OCI-LY7 (cell line): ENCODE results near the gene TCERG1L. TPM values are rescaled to one million over a fixed set of nuclear protein-coding genes. Genes with fewer than 3 reads are reported as not detected.

Source experiments
- BruUV-seq: library from RNA; stranded (reverse); fragments of 400-500 nt; replicated peaks from 2 replicates; lab custom pipeline; 2021; lab: Mats Ljungman, UMichigan
- CTCF ChIA-PET: fragments of 300-600 bp; sonication (Branson Sonifier 250); formaldehyde crosslinking; loops from one replicate; lab custom pipeline; 2022; ENCODE audit warnings: antibody characterized with exemption; ENCODE audit not compliant: unreplicated experiment; lab: Charles Lee
- POLR2A ChIA-PET: fragments of 300-600 bp; sonication (Branson Sonifier 250); formaldehyde crosslinking; loops from one replicate; lab custom pipeline; 2022; ENCODE audit warnings: antibody characterized with exemption; lab: Charles Lee
- DNase-seq: peaks from one replicate; pipeline ENCODE4 v3.0.0-alpha.2; 2015; ENCODE audit warnings: low spot score
- H2AFZ ChIP-seq: fragments of 200-600 bp; sonication (generic), shearing (Covaris generic); 2 replicates; pipeline ENCODE4 v1.6.1; 2014; ENCODE audit warnings: mild to moderate bottlenecking, antibody characterized with exemption, low read length, moderate library complexity
- H3K27ac ChIP-seq: fragments of 200-600 bp; sonication (generic); 2 replicates; pipeline ENCODE4 v1.5.1; 2014; ENCODE audit warnings: mixed run types, low read depth, mild to moderate bottlenecking, moderate library complexity, low read length, inconsistent platforms; ENCODE audit not compliant: poor library complexity, severe bottlenecking
- H3K36me3 ChIP-seq: fragments of 200-600 bp; sonication (generic); 2 replicates; pipeline ENCODE4 v1.6.1; 2014; ENCODE audit warnings: mild to moderate bottlenecking, antibody characterized with exemption, low read length, moderate library complexity, mixed read lengths; ENCODE audit not compliant: insufficient read depth
- H3K4me1 ChIP-seq: fragments of 200-600 bp; sonication (generic); 2 replicates; pipeline ENCODE4 v1.5.1; 2014; ENCODE audit warnings: mild to moderate bottlenecking, low read length; ENCODE audit not compliant: insufficient read depth, poor library complexity, severe bottlenecking
- H3K4me2 ChIP-seq: fragments of 200-600 bp; sonication (generic); 2 replicates; pipeline ENCODE4 v1.6.1; 2014; ENCODE audit warnings: mild to moderate bottlenecking, low read length
- H3K4me3 ChIP-seq: fragments of 200-600 bp; sonication (generic); 2 replicates; pipeline ENCODE4 v1.5.1; 2014; ENCODE audit warnings: mild to moderate bottlenecking, low read depth, low read length; ENCODE audit not compliant: poor library complexity, severe bottlenecking
- H3K79me2 ChIP-seq: fragments of 200-600 bp; sonication (generic); 2 replicates; pipeline ENCODE4 v1.6.1; 2016; ENCODE audit warnings: low read depth, mild to moderate bottlenecking, low read length, moderate library complexity, mixed read lengths; ENCODE audit not compliant: insufficient read depth
- H3K9me2 ChIP-seq: fragments of 200-600 bp; sonication (generic); 2 replicates; pipeline ENCODE4 v1.6.1; 2016; ENCODE audit warnings: mild to moderate bottlenecking, low read length, mixed read lengths; ENCODE audit not compliant: insufficient read depth
- H3K9me3 ChIP-seq: fragments of 200-600 bp; sonication (generic); 2 replicates; pipeline ENCODE4 v1.6.1; 2014; ENCODE audit warnings: mild to moderate bottlenecking, mixed run types, low read length, mixed read lengths
- H4K20me1 ChIP-seq: fragments of 200-600 bp; sonication (generic); 2 replicates; pipeline ENCODE4 v1.6.1; 2014; ENCODE audit warnings: mild to moderate bottlenecking, antibody characterized with exemption, low read length, moderate library complexity, mixed read lengths; ENCODE audit not compliant: insufficient read depth
- EZH2phosphoT487 ChIP-seq: fragments of 200-600 bp; sonication (generic); IDR thresholded peaks from 2 replicates; pipeline ENCODE4 v1.6.1; 2018; ENCODE audit warnings: low read depth, borderline replicate concordance, mild to moderate bottlenecking, mixed run types, antibody characterized with exemption, low read length, moderate library complexity, mixed read lengths
- intact Hi-C: fragments of 100-400 bp; cut with micrococcal nuclease; formaldehyde crosslinking; loops from one replicate; pipeline ENCODE4 v1.10.0; 2022; ENCODE audit not compliant: unreplicated experiment
- total RNA-seq, 2 experiments: library from RNA; depleted of rRNA in 1 of 2; stranded (reverse); fragments of >200 nt in 1 of 2; shearing (Covaris generic) in 1 of 2; gene quantifications; 2 replicates each; pipeline ENCODE4 v1.2.3, GENCODE V29; 2014 to 2022
- TF ChIP-seq, protein P1 (sequence below): fragments of 200-600 bp; sonication (generic); conservative IDR thresholded peaks from 2 replicates; pipeline ENCODE4 v1.5.1; 2014; ENCODE audit warnings: mild to moderate bottlenecking, antibody characterized with exemption, low read length, moderate library complexity, mixed read lengths

TCERG1L gene
- total RNA-seq, 2 experiments from 2014 or later: not detected

DNA sequence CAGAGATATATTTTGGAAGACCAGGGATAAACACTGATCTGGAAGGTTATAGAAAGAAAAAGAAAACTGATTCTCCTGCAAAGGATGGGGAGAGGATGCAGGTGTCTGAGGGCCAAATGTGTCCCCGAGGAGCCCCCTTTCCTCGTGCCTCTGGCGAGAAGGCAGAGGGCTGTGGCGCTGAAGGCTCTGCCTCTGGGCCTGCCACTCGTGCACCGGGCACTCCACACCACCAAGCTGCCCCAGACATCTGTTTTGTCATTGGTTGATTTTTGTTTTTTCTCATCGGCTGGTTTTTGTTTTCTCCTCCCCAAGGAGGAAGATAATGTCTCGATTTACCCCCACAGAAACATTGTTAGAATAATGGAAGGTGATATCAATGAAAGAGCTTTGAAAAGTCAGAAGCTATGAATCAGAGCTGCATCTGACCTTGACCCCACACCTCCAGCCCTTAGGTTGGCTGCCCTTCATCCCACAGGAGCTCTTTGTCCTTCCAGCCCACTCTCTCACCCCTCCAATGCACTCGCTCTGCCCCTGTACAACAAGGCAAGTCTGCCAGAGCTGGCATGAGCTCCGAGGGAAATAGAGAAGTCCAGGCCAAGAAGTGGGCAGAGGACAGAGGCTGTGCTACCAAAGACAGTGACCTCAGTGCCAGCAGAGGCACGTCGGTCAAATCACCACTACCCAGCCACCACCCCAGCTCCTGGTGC, 124.8 kb downstream of the TCERG1L start:
- no peak overlapping the region for H3K27ac ChIP-seq
- DNase-seq: no peak
- BruUV-seq: no TSS peak
- no peaks in the 10 kb centered on the region for H3K9me3 ChIP-seq
- intact Hi-C loops: no loop called here
- no peak overlapping the region for H3K4me2 ChIP-seq
- no peak for TF ChIP-seq EZH2phosphoT487
- TF ChIP-seq, protein P1, sequence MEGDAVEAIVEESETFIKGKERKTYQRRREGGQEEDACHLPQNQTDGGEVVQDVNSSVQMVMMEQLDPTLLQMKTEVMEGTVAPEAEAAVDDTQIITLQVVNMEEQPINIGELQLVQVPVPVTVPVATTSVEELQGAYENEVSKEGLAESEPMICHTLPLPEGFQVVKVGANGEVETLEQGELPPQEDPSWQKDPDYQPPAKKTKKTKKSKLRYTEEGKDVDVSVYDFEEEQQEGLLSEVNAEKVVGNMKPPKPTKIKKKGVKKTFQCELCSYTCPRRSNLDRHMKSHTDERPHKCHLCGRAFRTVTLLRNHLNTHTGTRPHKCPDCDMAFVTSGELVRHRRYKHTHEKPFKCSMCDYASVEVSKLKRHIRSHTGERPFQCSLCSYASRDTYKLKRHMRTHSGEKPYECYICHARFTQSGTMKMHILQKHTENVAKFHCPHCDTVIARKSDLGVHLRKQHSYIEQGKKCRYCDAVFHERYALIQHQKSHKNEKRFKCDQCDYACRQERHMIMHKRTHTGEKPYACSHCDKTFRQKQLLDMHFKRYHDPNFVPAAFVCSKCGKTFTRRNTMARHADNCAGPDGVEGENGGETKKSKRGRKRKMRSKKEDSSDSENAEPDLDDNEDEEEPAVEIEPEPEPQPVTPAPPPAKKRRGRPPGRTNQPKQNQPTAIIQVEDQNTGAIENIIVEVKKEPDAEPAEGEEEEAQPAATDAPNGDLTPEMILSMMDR: no peak
- H3K4me3 ChIP-seq: no peak overlapping the region
- H2AFZ ChIP-seq: no peak overlapping the region
- H3K9me2 ChIP-seq: no peaks in the 10 kb centered on the region
- no peaks in the 10 kb centered on the region for H3K4me1 ChIP-seq
- H3K79me2 ChIP-seq: no peaks in the 10 kb centered on the region
- ChIA-PET CTCF (no interaction called here), POLR2A (no interaction called here)
- H3K36me3 ChIP-seq: no peaks in the 10 kb centered on the region
- H4K20me1 ChIP-seq: no peaks in the 10 kb centered on the region

DNA sequence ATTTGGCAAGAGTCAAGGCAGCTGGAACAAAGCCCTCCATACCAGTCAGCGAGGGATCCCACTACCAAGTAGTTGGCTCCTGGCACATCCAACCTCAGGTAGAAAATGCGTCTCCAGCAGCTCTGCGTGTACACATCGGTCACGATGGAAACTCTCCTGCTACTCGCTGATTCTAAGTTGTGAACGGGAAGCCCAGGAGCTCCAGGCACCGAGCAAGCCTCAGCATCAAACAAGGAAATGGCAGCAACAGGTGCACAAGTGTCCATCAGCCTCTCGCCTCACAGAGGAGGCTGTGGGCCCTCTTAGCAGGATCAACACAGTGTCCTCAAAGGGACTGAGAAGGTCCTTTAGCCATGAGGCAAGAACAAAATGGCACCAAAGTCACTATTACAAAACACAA, 127.0 kb downstream of the TCERG1L start:
- no peak overlapping the region for H3K27ac ChIP-seq
- H3K79me2 ChIP-seq: no peaks in the 10 kb centered on the region
- intact Hi-C loops: no loop called here
- H3K9me3 ChIP-seq: no peaks in the 10 kb centered on the region
- no peak for DNase-seq
- H4K20me1 ChIP-seq: no peaks in the 10 kb centered on the region
- TF ChIP-seq, protein P1: no peak
- no peak for TF ChIP-seq EZH2phosphoT487
- no peaks in the 10 kb centered on the region for H3K36me3 ChIP-seq
- H3K4me3 ChIP-seq: no peak overlapping the region
- no peak overlapping the region for H3K4me2 ChIP-seq
- CTCF ChIA-PET: no interaction called here
- no peak overlapping the region for H2AFZ ChIP-seq
- no TSS peak for BruUV-seq
- H3K4me1 ChIP-seq: no peaks in the 10 kb centered on the region
- POLR2A ChIA-PET: no interaction called here
- H3K9me2 ChIP-seq: no peaks in the 10 kb centered on the region

DNA sequence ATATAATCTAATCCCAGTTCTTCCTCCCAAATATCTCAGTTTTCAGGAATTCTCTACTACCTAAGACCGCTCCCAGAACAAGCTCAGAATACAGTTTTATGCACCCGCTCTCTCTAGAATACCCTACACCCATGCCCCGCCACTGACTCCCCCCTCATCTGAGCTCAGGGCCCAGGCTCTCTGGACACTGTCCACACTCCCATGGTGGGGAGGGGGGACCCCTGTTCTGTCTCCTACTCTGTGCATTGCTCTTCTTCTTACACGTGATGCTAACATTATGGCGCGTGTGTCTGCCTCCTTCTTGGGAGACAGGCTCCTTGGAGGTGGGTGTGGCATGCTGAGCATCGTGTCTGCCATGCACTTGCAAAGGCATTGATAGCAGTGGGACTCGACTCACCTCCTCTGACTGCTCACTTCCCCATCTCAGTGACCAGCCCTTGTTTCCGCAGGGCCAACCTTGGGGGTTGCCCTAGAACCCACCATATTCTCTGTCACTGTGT, 127.9 kb downstream of the TCERG1L start:
- H3K79me2 ChIP-seq: no peaks in the 10 kb centered on the region
- POLR2A ChIA-PET: no interaction called here
- DNase-seq: no peak
- no peaks in the 10 kb centered on the region for H3K9me2 ChIP-seq
- H3K4me1 ChIP-seq: no peaks in the 10 kb centered on the region
- no peak overlapping the region for H2AFZ ChIP-seq
- CTCF ChIA-PET: no interaction called here
- BruUV-seq: no TSS peak
- no peak overlapping the region for H3K4me3 ChIP-seq
- no peaks in the 10 kb centered on the region for H4K20me1 ChIP-seq
- H3K36me3 ChIP-seq: no peaks in the 10 kb centered on the region
- TF ChIP-seq, protein P1: no peak
- no peak for TF ChIP-seq EZH2phosphoT487
- no peak overlapping the region for H3K4me2 ChIP-seq
- no peaks in the 10 kb centered on the region for H3K9me3 ChIP-seq
- no peak overlapping the region for H3K27ac ChIP-seq
- intact Hi-C loops: no loop called here
